MM.1S (cell line): Measurements from ENCODE around the gene GMPR.
A peak's percentile ranks its signal among the peaks of the same experiment; 100 is the strongest.

Source experiments
- DNase-seq: peaks from one replicate; pipeline ENCODE4 v3.0.0-alpha.2; 2015
- H2AFZ ChIP-seq: fragments of 300-600 bp; sonication (generic); 2 replicates; pipeline ENCODE4 v1.6.0; 2016; ENCODE audit warnings: antibody characterized with exemption, low read length
- H3F3A ChIP-seq: fragments of 300-600 bp; sonication (generic); 2 replicates; pipeline ENCODE4 v1.6.1; 2016; ENCODE audit warnings: mild to moderate bottlenecking, antibody characterized with exemption, low read length, moderate library complexity, mixed read lengths; ENCODE audit not compliant: insufficient read depth
- H3K27ac ChIP-seq: fragments of 300-600 bp; sonication (generic); 2 replicates; pipeline ENCODE4 v1.5.1; 2016; ENCODE audit warnings: mild to moderate bottlenecking, low read length
- H3K27me3 ChIP-seq: fragments of 300-600 bp; sonication (generic); replicated peaks from 2 replicates; pipeline ENCODE4 v1.6.0; 2016; ENCODE audit warnings: low read length; ENCODE audit not compliant: insufficient read depth
- H3K36me3 ChIP-seq: fragments of 300-600 bp; sonication (generic); replicated peaks from 2 replicates; pipeline ENCODE4 v1.6.1; 2016; ENCODE audit warnings: mild to moderate bottlenecking, low read length, mixed read lengths; ENCODE audit not compliant: insufficient read depth
- H3K4me1 ChIP-seq: fragments of 300-600 bp; sonication (generic); 2 replicates; pipeline ENCODE4 v1.6.1; 2016; ENCODE audit warnings: low read length, mixed read lengths
- H3K4me2 ChIP-seq: fragments of 300-600 bp; sonication (generic); 2 replicates; pipeline ENCODE4 v1.6.0; 2016; ENCODE audit warnings: low read depth, low read length
- H3K4me3 ChIP-seq: fragments of 300-600 bp; sonication (generic); 2 replicates; pipeline ENCODE4 v1.5.1; 2016; ENCODE audit warnings: low read length, mixed read lengths
- H3K79me2 ChIP-seq: fragments of 300-600 bp; sonication (generic); 2 replicates; pipeline ENCODE4 v1.6.1; 2016; ENCODE audit warnings: mixed run types, low read length, mixed read lengths
- H3K9ac ChIP-seq: fragments of 300-600 bp; sonication (generic); 2 replicates; pipeline ENCODE4 v1.6.1; 2016; ENCODE audit warnings: low read length, mixed read lengths
- H3K9me2 ChIP-seq: fragments of 300-600 bp; sonication (generic); replicated peaks from 2 replicates; pipeline ENCODE4 v1.6.1; 2016; ENCODE audit warnings: mild to moderate bottlenecking, low read length, mixed read lengths; ENCODE audit not compliant: insufficient read depth
- H3K9me3 ChIP-seq: fragments of 300-600 bp; sonication (generic); replicated peaks from 2 replicates; pipeline ENCODE4 v1.6.1; 2016; ENCODE audit warnings: mild to moderate bottlenecking, low read length, mixed read lengths; ENCODE audit not compliant: insufficient read depth
- H4K20me1 ChIP-seq: fragments of 300-600 bp; sonication (generic); 2 replicates; pipeline ENCODE4 v1.6.1; 2016; ENCODE audit warnings: mild to moderate bottlenecking, low read length, moderate library complexity, mixed read lengths; ENCODE audit not compliant: insufficient read depth
- EZH2 ChIP-seq: fragments of 300-600 bp; sonication (generic); optimal IDR thresholded peaks from 2 replicates; pipeline ENCODE3; 2017; ENCODE audit warnings: low read depth, mild to moderate bottlenecking, antibody characterized with exemption, low read length, mixed read lengths
- EZH2phosphoT487 ChIP-seq: fragments of 300-600 bp; sonication (generic); IDR thresholded peaks from 2 replicates; pipeline ENCODE4 v1.6.1; 2018; ENCODE audit warnings: antibody characterized with exemption, low read length
- TF ChIP-seq, protein P1 (sequence below): fragments of 300-600 bp; sonication (generic); IDR thresholded peaks from 2 replicates; pipeline ENCODE4 v1.5.1; 2016; ENCODE audit warnings: antibody characterized with exemption, low read length, mixed read lengths

Gene GMPR

GRCh38 chr6:16296061-16296670 is 57.8 kb downstream of the GMPR start:
- no peak overlapping the region for H2AFZ ChIP-seq
- no peaks in the 10 kb centered on the region for H3K9me2 ChIP-seq
- no peak overlapping the region for H3K9ac ChIP-seq
- TF ChIP-seq EZH2 (no peak), EZH2phosphoT487 (no peak)
- TF ChIP-seq, protein P1, sequence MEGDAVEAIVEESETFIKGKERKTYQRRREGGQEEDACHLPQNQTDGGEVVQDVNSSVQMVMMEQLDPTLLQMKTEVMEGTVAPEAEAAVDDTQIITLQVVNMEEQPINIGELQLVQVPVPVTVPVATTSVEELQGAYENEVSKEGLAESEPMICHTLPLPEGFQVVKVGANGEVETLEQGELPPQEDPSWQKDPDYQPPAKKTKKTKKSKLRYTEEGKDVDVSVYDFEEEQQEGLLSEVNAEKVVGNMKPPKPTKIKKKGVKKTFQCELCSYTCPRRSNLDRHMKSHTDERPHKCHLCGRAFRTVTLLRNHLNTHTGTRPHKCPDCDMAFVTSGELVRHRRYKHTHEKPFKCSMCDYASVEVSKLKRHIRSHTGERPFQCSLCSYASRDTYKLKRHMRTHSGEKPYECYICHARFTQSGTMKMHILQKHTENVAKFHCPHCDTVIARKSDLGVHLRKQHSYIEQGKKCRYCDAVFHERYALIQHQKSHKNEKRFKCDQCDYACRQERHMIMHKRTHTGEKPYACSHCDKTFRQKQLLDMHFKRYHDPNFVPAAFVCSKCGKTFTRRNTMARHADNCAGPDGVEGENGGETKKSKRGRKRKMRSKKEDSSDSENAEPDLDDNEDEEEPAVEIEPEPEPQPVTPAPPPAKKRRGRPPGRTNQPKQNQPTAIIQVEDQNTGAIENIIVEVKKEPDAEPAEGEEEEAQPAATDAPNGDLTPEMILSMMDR, result no peak
- no peak overlapping the region for H3K4me3 ChIP-seq
- no peak for DNase-seq
- H3K4me2 ChIP-seq, result no peak overlapping the region
- H3K27ac ChIP-seq, result no peak overlapping the region
- no peaks in the 10 kb centered on the region for H3K9me3 ChIP-seq
- no peaks in the 10 kb centered on the region for H3K79me2 ChIP-seq
- no peaks in the 10 kb centered on the region for H3K27me3 ChIP-seq
- H3F3A ChIP-seq, result no peaks in the 10 kb centered on the region
- peaks cover 4% of the 10 kb centered on the region for H3K4me1 ChIP-seq
- H3K36me3 ChIP-seq, result no peaks in the 10 kb centered on the region
- no peaks in the 10 kb centered on the region for H4K20me1 ChIP-seq

DNA sequence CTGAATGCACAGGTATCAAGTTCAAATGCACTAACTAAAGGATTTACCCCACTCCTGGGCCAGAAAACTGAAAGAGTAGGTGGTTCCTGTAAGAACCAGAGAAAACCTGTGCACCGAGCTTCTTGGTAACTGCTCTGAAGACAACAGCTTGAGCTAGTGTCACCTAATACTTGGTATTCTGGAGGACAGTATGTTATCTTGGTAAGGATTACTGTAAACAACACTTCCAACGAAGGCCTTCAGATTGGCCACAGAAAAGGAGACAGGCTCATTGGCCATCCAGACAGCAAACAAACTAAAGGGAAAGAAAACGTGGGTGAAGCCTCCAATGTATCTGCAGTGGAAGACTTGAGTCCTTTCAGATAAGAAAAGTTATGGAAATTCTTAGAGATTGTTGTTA is 61.5 kb downstream of the GMPR start:
- Histone ChIP-seq H3K36me3 (no peaks in the 10 kb centered on the region), H3K27me3 (no peaks in the 10 kb centered on the region), H4K20me1 (no peaks in the 10 kb centered on the region), H3K9ac (no peak overlapping the region), H3K9me2 (no peaks in the 10 kb centered on the region), H3K4me3 (no peak overlapping the region), H3K4me1 (peaks cover 12% of the 10 kb centered on the region), H3K4me2 (no peak overlapping the region), H3F3A (no peaks in the 10 kb centered on the region), H3K27ac (no peak overlapping the region), H3K9me3 (no peaks in the 10 kb centered on the region), H3K79me2 (no peaks in the 10 kb centered on the region), H2AFZ (no peak overlapping the region)
- no peak for DNase-seq
- TF ChIP-seq, protein P1, result no peak
- no peak for TF ChIP-seq EZH2

DNA sequence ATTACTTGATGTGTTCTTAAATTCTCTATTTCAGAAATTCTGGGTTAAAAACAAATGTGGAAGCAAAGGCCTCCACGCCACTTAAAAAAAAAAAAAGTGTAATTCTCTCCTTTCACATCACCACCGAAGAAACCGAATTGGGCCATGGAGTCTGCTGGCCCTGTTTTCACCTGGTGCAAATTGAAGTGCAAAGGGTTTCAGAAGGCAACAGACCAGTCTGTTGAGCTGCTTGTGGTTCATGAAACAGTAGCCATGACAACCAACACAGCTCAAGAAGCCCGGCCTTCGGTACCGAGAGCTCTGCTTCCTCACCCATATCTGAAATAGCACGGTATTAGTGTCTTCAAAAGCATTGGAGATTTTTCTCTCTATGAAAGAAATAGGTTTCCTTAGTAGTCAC is 63.1 kb downstream of the GMPR start:
- no peaks in the 10 kb centered on the region for H3K27me3 ChIP-seq
- H3K9me2 ChIP-seq, result no peaks in the 10 kb centered on the region
- TF ChIP-seq, protein P1, result no peak
- no peak for TF ChIP-seq EZH2phosphoT487
- no peak for TF ChIP-seq EZH2
- H3K4me3 ChIP-seq, result no peak overlapping the region
- peak overlapping the region; percentile 23; the same call in 1 of the 2 replicates for H3K27ac ChIP-seq
- H2AFZ ChIP-seq, result no peak overlapping the region
- no peak overlapping the region for H3K9ac ChIP-seq
- no peaks in the 10 kb centered on the region for H3F3A ChIP-seq
- H3K4me2 ChIP-seq, result peak overlapping the region; percentile 3; the same call in 1 of the 2 replicates
- H3K79me2 ChIP-seq, result no peaks in the 10 kb centered on the region
- DNase-seq, result peak; percentile 81
- H3K36me3 ChIP-seq, result no peaks in the 10 kb centered on the region
- H4K20me1 ChIP-seq, result no peaks in the 10 kb centered on the region
- H3K4me1 ChIP-seq, result peaks cover 12% of the 10 kb centered on the region
- no peaks in the 10 kb centered on the region for H3K9me3 ChIP-seq
